IMR-90 (cell line): ENCODE data around the gene SLC35F3. TPM values are rescaled to one million over a fixed set of nuclear protein-coding genes. Genes with fewer than 3 reads are reported as not detected.

Experiments used
- ATAC-seq: fragments of 200-7000 bp; cut with Tn5 transposase; 2 replicates; pipeline ENCODE4 v1.9.1; 2020; ENCODE audit warnings: low read depth, mild to moderate bottlenecking, moderate library complexity
- BruUV-seq: library from RNA; stranded (reverse); fragments of 400-500 nt; replicated peaks from 2 replicates; lab custom pipeline; 2021; lab: Mats Ljungman, UMichigan
- CTCF ChIA-PET: fragments of 300-600 bp; formaldehyde crosslinking; extraction: SDS; loops from one replicate; lab custom pipeline; 2021; ENCODE audit warnings: antibody characterized with exemption; lab: Yijun Ruan, JAX
- POLR2A ChIA-PET: fragments of 300-600 bp; sonication (Branson Sonifier 250); formaldehyde crosslinking; loops from one replicate; lab custom pipeline; 2022; ENCODE audit warnings: antibody characterized with exemption; ENCODE audit not compliant: unreplicated experiment; lab: Charles Lee
- DNase-seq: peaks from one replicate; pipeline ENCODE4 v3.0.0; 2013
- H2AFZ ChIP-seq: replicated peaks from 2 replicates; pipeline ENCODE3; 2013; ENCODE audit warnings: low read length, mild to moderate bottlenecking; ENCODE audit not compliant: poor library complexity
- H2AK5ac ChIP-seq: 2 replicates; pipeline ENCODE4 v1.6.1; 2013; ENCODE audit warnings: low read depth, low read length, inconsistent platforms
- H2AK9ac ChIP-seq: replicated peaks from 2 replicates; pipeline ENCODE3; 2013; ENCODE audit warnings: mild to moderate bottlenecking, low read depth, low read length, moderate library complexity; ENCODE audit not compliant: poor library complexity
- H2BK120ac ChIP-seq: 2 replicates; pipeline ENCODE4 v1.6.1; 2013; ENCODE audit warnings: low read depth, low read length, inconsistent platforms
- H2BK15ac ChIP-seq: 3 replicates; pipeline ENCODE4 v1.6.1; 2013; ENCODE audit warnings: low read depth, low read length, inconsistent platforms
- H2BK20ac ChIP-seq: 2 replicates; pipeline ENCODE4 v1.6.1; 2013; ENCODE audit warnings: low read depth, mild to moderate bottlenecking, inconsistent platforms, low read length, moderate library complexity
- H2BK5ac ChIP-seq: 2 replicates; pipeline ENCODE4 v1.6.1; 2013; ENCODE audit warnings: mild to moderate bottlenecking, low read depth, low read length, inconsistent platforms; ENCODE audit not compliant: poor library complexity, severe bottlenecking
- H3K14ac ChIP-seq: replicated peaks from 2 replicates; pipeline ENCODE4 v1.6.1; 2013; ENCODE audit warnings: low read depth, low read length, inconsistent platforms
- H3K18ac ChIP-seq: 2 replicates; pipeline ENCODE4 v1.6.1; 2013; ENCODE audit warnings: low read depth, low read length, control low read depth
- H3K23ac ChIP-seq: 2 replicates; pipeline ENCODE4 v1.6.1; 2013; ENCODE audit warnings: low read depth, low read length, inconsistent platforms
- H3K27ac ChIP-seq: 2 replicates; pipeline ENCODE4 v1.5.1; 2013; ENCODE audit warnings: mild to moderate bottlenecking, control low read depth, low read length; ENCODE audit not compliant: insufficient read depth
- H3K27me3 ChIP-seq: 2 replicates; pipeline ENCODE4 v1.6.1; 2013; ENCODE audit warnings: low read length; ENCODE audit not compliant: control insufficient read depth, insufficient read depth
- H3K36me3 ChIP-seq: 2 replicates; pipeline ENCODE4 v1.6.1; 2013; ENCODE audit warnings: low read length, mixed read lengths; ENCODE audit not compliant: control insufficient read depth, insufficient read depth
- H3K4ac ChIP-seq: 2 replicates; pipeline ENCODE4 v1.6.1; 2013; ENCODE audit warnings: low read depth, low read length, inconsistent platforms
- H3K4me1 ChIP-seq: 2 replicates; pipeline ENCODE4 v1.6.1; 2013; ENCODE audit warnings: low read length, mixed read lengths; ENCODE audit not compliant: control insufficient read depth, insufficient read depth
- H3K4me2 ChIP-seq: 2 replicates; pipeline ENCODE4 v1.6.1; 2013; ENCODE audit warnings: low read depth, mild to moderate bottlenecking, control low read depth, low read length, moderate library complexity
- H3K4me3 ChIP-seq: 2 replicates; pipeline ENCODE4 v1.5.1; 2013; ENCODE audit warnings: low read depth, mild to moderate bottlenecking, control low read depth, low read length, moderate library complexity; ENCODE audit not compliant: insufficient read depth
- H3K56ac ChIP-seq: 2 replicates; pipeline ENCODE4 v1.6.1; 2013; ENCODE audit warnings: low read length, inconsistent platforms; ENCODE audit not compliant: insufficient read depth; ENCODE audit errors: extremely low read depth
- H3K79me1 ChIP-seq, 2 experiments: 2 replicates each; pipeline ENCODE4 v1.6.1; 2013; ENCODE audit warnings: low read length in 2 of 2, inconsistent platforms in 1 of 2, low read depth in 1 of 2
- H3K9ac ChIP-seq: 2 replicates; pipeline ENCODE4 v1.6.1; 2013; ENCODE audit warnings: low read depth, low read length, control low read depth
- H3K9me1 ChIP-seq: 2 replicates; pipeline ENCODE4 v1.6.1; 2013; ENCODE audit warnings: low read length, inconsistent platforms; ENCODE audit not compliant: insufficient read depth
- H3K9me3 ChIP-seq: 2 replicates; pipeline ENCODE4 v1.6.1; 2013; ENCODE audit warnings: low read length; ENCODE audit not compliant: control insufficient read depth, insufficient read depth
- H4K20me1 ChIP-seq: 2 replicates; pipeline ENCODE4 v1.6.1; 2013; ENCODE audit warnings: low read length, inconsistent platforms; ENCODE audit not compliant: insufficient read depth
- H4K5ac ChIP-seq: 2 replicates; pipeline ENCODE4 v1.6.1; 2013; ENCODE audit warnings: mild to moderate bottlenecking, low read depth, low read length, control low read depth
- H4K8ac ChIP-seq, 2 experiments: 2 replicates each; pipeline ENCODE4 v1.6.1; 2013; ENCODE audit warnings: low read depth in 2 of 2, low read length in 2 of 2, control low read depth in 1 of 2, inconsistent platforms in 1 of 2
- H4K91ac ChIP-seq: 2 replicates; pipeline ENCODE4 v1.6.1; 2013; ENCODE audit warnings: low read depth, low read length, inconsistent platforms; ENCODE audit not compliant: insufficient read depth
- CEBPB ChIP-seq: IDR thresholded peaks from 2 replicates; pipeline ENCODE4 v1.6.1; 2012; ENCODE audit warnings: low read depth, low read length, improper control_type of control experiment
- CHD1 ChIP-seq: IDR thresholded peaks from 2 replicates; pipeline ENCODE4 v1.6.1; 2012; ENCODE audit warnings: low read depth, low read length, improper control_type of control experiment
- CTCF ChIP-seq: conservative IDR thresholded peaks from 2 replicates; pipeline ENCODE4 v1.5.1; 2012; ENCODE audit warnings: mild to moderate bottlenecking, low read depth, low read length, improper control_type of control experiment
- FOS ChIP-seq: fragments of 150-350 bp; IDR thresholded peaks from 2 replicates; pipeline ENCODE4 v1.6.1; 2016; ENCODE audit warnings: low read depth, low read length
- MAFK ChIP-seq: IDR thresholded peaks from 2 replicates; pipeline ENCODE4 v1.6.1; 2012; ENCODE audit warnings: low read depth, low read length, improper control_type of control experiment
- MAZ ChIP-seq: IDR thresholded peaks from 2 replicates; pipeline ENCODE4 v1.6.1; 2012; ENCODE audit warnings: low read depth, mild to moderate bottlenecking, low read length, improper control_type of control experiment, moderate library complexity, borderline replicate concordance
- NFE2L2 ChIP-seq: fragments of 150-350 bp; IDR thresholded peaks from 2 replicates; pipeline ENCODE4 v1.6.1; 2016; ENCODE audit warnings: low read depth, mild to moderate bottlenecking, low read length
- RAD21 ChIP-seq: IDR thresholded peaks from 2 replicates; pipeline ENCODE4 v1.6.1; 2012; ENCODE audit warnings: low read length, improper control_type of control experiment
- SMC3 ChIP-seq: fragments of 150-350 bp; IDR thresholded peaks from 2 replicates; pipeline ENCODE4 v1.6.1; 2016; ENCODE audit warnings: low read depth, mild to moderate bottlenecking, antibody characterized with exemption, low read length, moderate library complexity
- USF2 ChIP-seq: fragments of 150-350 bp; IDR thresholded peaks from 2 replicates; pipeline ENCODE4 v1.6.1; 2017; ENCODE audit warnings: mild to moderate bottlenecking, antibody characterized with exemption, low read length, low read depth
- WGBS, 2 experiments: methylation state at CpG; one replicate each; pipeline versions ENCODE4 v1.1.5 to v1.1.7; 2013; ENCODE audit warnings: missing lambda C conversion rate in 2 of 2; ENCODE audit not compliant: insufficient read length in 1 of 2; ENCODE audit errors: extremely low coverage in 2 of 2; 5-methylcytosine and 5-hydroxymethylcytosine counted together
- dilution Hi-C: fragments of 300-500 bp; cut with HindIII; formaldehyde crosslinking; loops from one replicate; pipeline ENCODE4 v1.14.3; 2018; ENCODE audit warnings: low sequenced_read_pairs; ENCODE audit not compliant: unreplicated experiment
- in situ Hi-C: fragments of 300-500 bp; cut with MboI; formaldehyde crosslinking; loops from 3 replicates; pipeline ENCODE4 v1.14.3; 2019; ENCODE audit warnings: low sequenced_read_pairs, inconsistent platforms, mixed read lengths
- intact Hi-C: fragments of 100-400 bp; cut with micrococcal nuclease; formaldehyde crosslinking; loops from 2 replicates; pipeline ENCODE4 v1.10.0; 2022
- polyA plus RNA-seq, 3 experiments: library from polyadenylated mRNA; depleted of rRNA; stranded (reverse); fragments of >200 nt; gene quantifications; 2 replicates each; pipeline ENCODE4 v1.2.3, GENCODE V29; 2012; ENCODE audit warnings: low replicate concordance in 1 of 3
- total RNA-seq: library from RNA; depleted of rRNA; stranded (reverse); fragments of >200 nt; gene quantifications from 2 replicates; pipeline ENCODE4 v1.2.3, GENCODE V29; 2012

The SLC35F3 gene
- total and polyA plus RNA-seq, 2 of the 4 experiments (the other 2 are of a cell fraction) = under 0.01 to 0.17 TPM

- no peak overlapping the region for H2BK120ac ChIP-seq
- CTCF ChIA-PET = no interaction called here
- BruUV-seq = no TSS peak
- H3K4me1 ChIP-seq = no peaks in the 10 kb centered on the region
- ATAC-seq (no peak), DNase-seq (no peak)
- H3K56ac ChIP-seq = no peak overlapping the region
- no peaks in the 10 kb centered on the region for H3K9me1 ChIP-seq
- no peak overlapping the region for H2AFZ ChIP-seq
- no CpG with 5 or more reads among the region's 1 CpG for whole genome bisulfite sequencing, 2 experiments
- H4K20me1 ChIP-seq = no peaks in the 10 kb centered on the region
- no peaks in the 10 kb centered on the region for H3K27me3 ChIP-seq
- in situ Hi-C loops = no loop called here
- H4K91ac ChIP-seq = no peak overlapping the region
- POLR2A ChIA-PET = no interaction called here
- H3K18ac ChIP-seq = no peak overlapping the region
- H4K5ac ChIP-seq = no peak overlapping the region
- intact Hi-C loops = no loop called here
- H2BK5ac ChIP-seq = no peak overlapping the region
- no peaks in the 10 kb centered on the region for H3K79me1 ChIP-seq
- H2BK20ac ChIP-seq = no peak overlapping the region
- TF ChIP-seq CEBPB = no peak
- no peak for TF ChIP-seq USF2
- TF ChIP-seq NFE2L2 = no peak
- no peak for TF ChIP-seq MAZ
- no peak for TF ChIP-seq MAFK
- no peak for TF ChIP-seq SMC3
- TF ChIP-seq RAD21 = no peak
- TF ChIP-seq FOS = no peak
- TF ChIP-seq CHD1 = no peak
- TF ChIP-seq CTCF = no peak
- no peak overlapping the region for H4K8ac ChIP-seq
- H3K23ac ChIP-seq = no peak overlapping the region
- dilution Hi-C loops = no loop called here
- no peaks in the 10 kb centered on the region for H3K9me3 ChIP-seq
- no peak overlapping the region for H3K27ac ChIP-seq
- no peak overlapping the region for H3K4ac ChIP-seq
- no peak overlapping the region for H3K9ac ChIP-seq
- no peak overlapping the region for H2AK9ac ChIP-seq
- no peaks in the 10 kb centered on the region for H3K36me3 ChIP-seq
- no peak overlapping the region for H3K14ac ChIP-seq
- H3K4me3 ChIP-seq = no peak overlapping the region
- no peak overlapping the region for H2BK15ac ChIP-seq
- no peak overlapping the region for H2AK5ac ChIP-seq
- no peak overlapping the region for H3K4me2 ChIP-seq
Measured at GRCh38 chr1:234175363-234175762, 270.9 kb downstream of the SLC35F3 start.
